Eye (tissue), 1 donor: Measurements from ENCODE around the gene NUTM1.
"Not testable (repeated sequence)": the region's sequence is repeated elsewhere in the genome, so short reads cannot be mapped to it uniquely, and the experiment has no call there.

ENCODE experiments used
- DNase-seq: peaks from one replicate; pipeline ENCODE4 v3.0.0-alpha.2; 2015

NUTM1 gene

DNA sequence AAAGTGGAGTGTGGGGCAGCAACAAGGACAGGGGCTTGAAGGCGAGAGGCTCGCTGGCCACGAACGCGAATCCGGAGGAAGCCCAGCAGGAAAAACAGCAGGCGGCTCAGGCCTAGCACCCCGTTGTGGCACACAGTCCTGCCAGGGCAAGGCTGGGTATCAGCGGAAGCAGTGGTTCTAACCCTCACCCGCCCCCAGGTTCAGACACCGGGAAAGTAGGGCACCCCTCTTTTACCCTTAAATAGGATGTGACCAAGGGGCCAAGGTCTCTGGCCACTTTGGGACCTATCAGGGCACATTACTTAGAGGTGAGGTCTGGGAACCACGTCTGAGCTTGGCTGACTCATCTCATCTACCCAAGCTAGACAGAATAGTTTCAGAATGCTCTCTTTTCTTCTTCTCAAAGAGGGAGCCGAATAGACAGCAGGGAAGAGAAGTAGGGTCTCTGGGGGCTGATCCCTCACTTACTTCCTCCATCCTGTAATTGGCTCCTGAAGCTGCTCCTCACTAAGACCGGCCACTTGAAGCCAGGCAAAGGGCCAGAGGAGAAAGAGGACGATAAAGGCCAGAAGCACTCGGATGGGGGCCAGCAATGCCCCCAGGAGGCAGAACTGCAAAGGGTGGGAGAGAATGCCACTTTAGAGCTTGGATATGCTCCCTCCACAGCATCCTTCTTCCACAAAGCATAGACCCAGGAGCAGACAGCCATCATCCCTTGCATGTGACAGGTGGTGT is 22.1 kb downstream of the NUTM1 start:
- peak; percentile 24 for DNase-seq

DNA sequence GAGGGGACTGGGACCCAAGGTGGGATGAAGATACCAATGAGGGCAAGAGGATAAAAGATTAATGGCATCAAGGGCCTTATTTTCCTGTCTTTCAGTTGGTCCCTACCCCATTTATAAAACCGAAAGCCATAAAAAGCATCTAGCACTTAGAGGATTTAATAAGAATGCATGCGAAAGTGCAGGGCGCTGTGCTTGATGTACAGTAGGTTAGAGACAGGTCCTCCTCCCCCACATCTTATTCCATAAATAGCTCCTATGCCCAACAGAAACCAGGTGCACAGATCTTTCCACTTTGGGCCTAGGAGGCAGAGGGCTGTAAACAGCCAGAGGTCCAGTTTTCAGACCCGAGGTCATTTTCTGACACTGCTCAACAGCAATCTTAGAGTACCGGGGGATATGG is 22.7 kb downstream of the NUTM1 start:
- no peak for DNase-seq

GRCh38 chr15:34366271-34367065 is 23.4 kb downstream of the NUTM1 start:
- peak; percentile 85 for DNase-seq

GRCh38 chr15:34367101-34368081 is 24.3 kb downstream of the NUTM1 start, which contains the start of gene LPCAT4:
Gene LPCAT4, minus strand, starts transcription at chr15:34367196. Its CDS starts 96 bp downstream, at chr15:34367100.
- peak; percentile 95 for DNase-seq

DNA sequence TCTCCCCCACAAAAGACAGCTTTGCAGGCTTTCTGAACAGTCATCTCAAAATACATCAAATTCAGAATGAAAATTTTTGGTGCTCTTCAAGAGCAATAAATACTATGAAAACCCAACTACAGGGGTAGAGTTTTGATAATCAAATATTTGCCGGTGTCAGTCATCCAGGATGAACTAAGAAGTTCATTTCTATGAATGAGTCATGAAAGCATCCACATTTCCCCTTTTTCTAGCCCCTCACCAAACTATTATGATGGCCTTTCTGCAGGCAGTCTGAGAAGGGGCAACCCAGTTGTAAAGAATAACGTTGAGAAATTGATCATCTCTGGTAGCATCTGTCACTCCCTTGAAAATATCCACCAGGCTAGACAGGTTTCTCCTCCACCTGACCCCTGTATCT is 27.0 kb downstream of the NUTM1 start:
- no peak for DNase-seq

- no peak for DNase-seq
These were observed 27.5 kb downstream of the NUTM1 start for GRCh38 chr15:34370643-34371042.

- no peak for DNase-seq
These were observed 30.8 kb downstream of the NUTM1 start for GRCh38 chr15:34373951-34374350.

DNA sequence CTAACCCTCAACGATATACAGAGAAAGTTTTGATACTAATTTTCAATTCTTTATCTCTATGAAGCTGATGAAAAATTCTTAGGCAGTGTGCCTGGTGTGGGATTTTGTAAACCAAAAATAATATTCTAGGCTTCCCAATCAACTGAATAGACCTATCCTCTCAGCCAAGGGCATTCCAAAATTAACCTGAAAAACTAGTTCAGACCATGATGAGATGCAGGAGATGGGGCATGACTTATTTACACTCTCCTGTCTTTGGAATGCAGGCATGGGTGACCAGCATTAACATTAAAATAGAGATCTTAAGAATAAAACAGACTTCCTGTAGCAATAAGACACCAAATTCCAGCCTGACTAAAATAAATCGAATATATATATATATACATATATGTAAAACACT is 31.7 kb downstream of the NUTM1 start:
- no peak for DNase-seq

GRCh38 chr15:34375541-34375940 is 32.4 kb downstream of the NUTM1 start:
- DNase-seq = not testable (repeated sequence)

DNA sequence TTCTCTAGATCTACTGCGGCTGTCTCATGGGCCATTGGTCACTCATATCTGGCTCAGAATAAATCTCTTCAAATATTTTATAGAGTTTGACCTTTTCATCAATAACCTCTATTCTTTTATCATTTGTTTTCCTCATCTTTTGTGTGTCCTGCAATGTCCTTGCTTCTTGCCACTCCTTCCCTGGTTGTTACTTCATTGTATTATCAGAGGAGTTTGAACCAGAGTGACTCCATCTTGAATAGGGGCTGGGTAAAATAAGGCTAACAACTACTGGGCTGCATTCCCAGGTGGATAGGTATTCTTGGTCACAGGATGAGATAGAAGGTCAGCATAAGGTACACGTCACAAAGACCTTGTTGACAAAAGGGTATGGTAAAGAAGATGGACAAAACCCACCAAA is 33.7 kb downstream of the NUTM1 start:
- no peak for DNase-seq

DNA sequence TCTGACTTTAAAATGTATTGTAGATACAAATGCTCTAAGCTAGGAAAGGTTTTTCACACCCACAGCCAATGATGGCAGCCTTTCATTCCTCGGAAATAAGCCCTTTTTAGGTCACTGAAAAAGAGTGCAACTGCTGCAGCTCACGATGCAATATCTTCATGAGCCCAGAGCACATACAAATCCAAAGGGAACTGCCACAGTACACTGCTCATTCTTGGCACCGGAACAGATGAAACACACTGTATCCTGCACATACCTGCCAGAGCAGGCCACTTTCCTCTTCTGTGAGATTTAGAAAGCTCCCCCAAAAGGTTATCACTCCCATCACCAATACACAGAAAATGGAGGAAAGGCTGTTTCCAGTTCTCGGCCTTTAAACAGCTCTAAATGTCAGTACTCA is 37.4 kb downstream of the NUTM1 start:
- DNase-seq = not testable (repeated sequence)

DNA sequence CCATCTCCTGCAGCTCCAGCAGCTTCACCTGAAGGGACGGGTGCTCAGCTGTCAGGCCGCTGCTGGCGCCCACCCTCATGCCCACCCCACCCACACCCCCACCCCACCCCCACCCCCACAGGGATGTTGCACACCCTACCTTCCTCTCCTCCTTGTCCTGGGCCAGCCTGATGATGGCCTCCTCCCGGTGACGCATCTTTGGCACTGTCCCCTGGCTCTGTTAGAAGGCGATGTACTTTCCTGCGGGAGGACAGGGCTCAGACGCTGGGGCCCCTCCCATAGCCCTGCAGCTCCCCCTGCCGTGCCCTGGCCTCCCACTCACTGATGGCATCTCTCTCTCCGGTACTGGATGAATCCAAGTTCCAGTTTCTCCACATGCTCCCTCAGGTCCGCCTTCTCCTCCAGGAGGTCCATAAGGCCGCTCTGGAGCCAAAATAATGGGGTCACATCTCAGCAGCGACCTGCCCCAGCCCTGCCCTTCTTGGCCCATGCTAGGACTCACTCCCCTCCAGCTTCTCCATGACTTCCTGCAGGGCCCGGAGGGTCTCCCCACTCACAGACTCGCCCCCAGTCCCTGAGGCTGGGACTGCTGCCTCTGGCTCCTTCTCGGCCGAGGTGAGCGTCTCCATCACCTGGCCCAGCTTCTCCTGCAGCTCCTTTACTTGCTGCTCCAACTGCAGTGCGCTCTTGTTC is 38.9 kb downstream of the NUTM1 start:
- not testable (repeated sequence) for DNase-seq

DNA sequence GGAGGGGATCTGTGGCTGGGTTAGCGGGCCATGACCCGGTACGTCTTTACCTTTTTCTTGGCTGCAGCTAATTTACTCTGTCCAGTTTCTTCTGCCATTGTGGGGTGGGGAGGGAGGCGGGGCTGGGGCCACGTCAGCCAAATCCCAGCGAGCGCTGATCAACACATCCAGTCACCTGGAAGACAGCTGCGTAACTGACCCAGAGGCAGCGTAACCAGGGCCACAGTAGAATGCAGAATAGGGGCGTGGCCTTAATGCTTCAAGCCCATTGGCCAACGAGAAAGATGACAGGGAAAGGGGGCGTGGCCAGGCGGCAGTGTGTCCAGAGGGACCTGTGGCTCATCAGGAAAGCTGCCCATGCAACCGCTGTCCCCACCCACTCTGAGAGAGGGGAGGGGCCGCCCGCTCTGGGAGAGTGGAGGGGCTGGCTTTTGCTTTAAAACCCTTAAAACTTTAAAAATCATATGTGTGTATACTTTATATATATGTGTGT is 46.5 kb downstream of the NUTM1 start:
- DNase-seq = not testable (repeated sequence)

GRCh38 chr15:34392981-34393380 is 49.9 kb downstream of the NUTM1 start:
- DNase-seq = not testable (repeated sequence)

DNA sequence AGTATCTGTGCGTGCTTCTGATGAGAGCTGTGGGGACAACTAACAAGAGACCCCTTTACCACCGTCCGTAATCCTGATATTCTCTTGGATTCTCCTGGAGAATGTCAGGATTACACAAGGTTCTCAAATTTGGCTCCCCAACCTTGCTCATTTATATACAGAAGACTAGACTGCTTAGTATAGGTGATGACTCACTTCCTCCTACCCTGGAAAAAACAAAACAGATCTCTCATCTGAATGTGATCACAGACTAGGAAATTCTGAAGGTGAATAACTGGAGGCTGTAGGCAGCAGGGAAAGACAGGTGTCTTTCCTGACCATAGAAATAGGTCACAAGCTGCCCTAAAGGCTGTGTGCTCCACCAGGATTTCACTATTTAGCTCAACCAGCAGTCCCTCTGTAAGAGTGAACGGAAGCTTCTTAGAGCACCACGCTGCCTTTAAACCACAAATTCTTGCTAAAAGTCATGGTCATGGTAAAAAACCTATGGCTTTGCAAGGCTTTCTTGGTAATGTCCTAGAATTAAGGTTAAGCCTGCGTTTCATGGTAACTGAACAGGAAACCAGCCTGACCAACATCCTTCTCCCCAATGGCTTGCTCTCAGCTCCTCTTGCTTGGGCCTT is 54.6 kb downstream of the NUTM1 start:
- not testable (repeated sequence) for DNase-seq

DNA sequence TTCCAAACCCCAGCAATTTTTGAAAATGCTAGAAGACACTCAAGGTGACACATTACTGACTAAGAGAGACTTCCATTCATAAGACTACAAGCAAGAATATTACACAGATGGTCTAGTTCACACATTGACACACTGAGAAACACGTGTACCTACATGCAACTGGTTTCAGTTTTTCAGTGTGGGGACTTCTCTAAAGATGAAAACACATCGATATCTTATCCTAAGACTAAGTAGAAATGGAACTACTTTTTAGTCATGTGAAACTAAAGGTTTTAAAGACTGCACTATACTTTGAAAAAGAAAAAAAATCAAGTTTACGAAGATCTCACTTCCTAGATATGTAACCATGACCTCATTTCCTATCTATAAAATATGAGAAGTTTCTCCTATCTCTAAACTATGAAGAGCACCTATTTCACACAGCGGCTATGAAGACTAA is 60.1 kb downstream of the NUTM1 start:
- DNase-seq = not testable (repeated sequence)

- not testable (repeated sequence) for DNase-seq
These were observed 60.8 kb downstream of the NUTM1 start for GRCh38 chr15:34403899-34404298.
